ENCODE measurements around the gene MTUS2.

The MTUS2 gene

DNA sequence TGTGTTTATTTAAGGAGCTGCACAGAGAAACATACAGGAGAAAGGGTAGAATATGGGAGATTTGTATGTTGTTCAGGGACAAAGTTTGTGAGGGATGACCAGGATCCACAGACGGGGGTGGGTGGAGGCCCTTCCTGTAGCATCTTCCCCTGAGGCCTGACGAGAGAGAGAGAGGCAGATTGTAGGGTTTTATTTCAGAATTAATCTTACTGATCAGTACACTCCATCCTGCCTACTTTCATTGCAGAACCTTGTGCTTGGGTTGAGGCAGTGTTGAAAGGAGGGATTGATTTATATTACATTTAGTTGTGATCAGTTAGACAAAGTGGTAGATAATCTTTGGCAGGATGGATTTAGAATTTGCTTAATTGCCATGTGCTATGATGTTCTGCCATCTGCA lies 39.6 kb downstream of the MTUS2 start:
- no peak for DNase-seq

DNA sequence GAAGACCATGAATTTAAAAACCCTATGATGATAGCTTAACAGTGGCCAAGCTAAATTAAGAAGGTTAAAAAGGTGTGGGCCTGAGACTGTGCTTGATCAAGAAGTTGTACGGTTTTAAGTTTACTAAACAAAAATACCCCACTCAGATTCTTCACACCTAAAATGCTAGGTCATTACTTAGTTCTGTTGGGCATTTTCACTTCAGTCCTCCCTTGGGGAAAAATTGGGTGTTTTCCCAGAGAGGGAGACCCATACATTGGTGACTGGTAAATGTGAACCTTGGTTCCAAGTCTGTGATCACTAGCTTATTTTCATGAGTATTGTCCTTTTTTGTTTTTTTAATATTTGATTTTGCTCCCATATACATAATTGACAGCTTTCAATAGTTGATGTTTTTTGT lies 44.4 kb downstream of the MTUS2 start:
- DNase-seq, result no peak

DNA sequence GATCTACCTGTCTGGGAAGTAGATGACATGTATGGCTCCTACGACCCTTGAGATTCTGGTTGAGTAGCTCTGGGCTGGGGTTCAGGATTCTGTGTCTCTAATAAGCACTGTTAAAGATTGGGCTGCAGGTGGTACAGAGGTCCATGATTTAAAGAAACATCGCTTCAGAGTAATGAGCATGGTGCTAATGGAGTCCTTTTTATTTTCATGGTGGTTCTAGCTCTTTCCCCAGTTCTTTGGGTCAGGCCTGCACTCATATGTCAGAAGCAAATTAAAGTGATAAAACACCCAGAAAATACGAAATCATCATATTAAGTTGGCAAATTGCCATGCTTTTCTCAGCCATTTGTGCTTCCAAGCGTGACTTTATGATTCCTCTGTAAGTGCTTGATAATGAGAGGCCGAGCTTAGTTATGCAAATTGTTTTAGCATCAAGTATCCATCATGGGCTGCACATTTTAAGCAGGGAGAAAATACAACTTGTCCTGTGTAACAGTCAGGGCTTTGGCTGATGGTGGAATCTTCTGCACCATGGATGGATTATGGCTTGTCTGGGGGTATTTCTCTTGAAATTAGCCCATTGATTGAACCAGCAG lies 45.1 kb downstream of the MTUS2 start:
- DNase-seq, result no peak

DNA sequence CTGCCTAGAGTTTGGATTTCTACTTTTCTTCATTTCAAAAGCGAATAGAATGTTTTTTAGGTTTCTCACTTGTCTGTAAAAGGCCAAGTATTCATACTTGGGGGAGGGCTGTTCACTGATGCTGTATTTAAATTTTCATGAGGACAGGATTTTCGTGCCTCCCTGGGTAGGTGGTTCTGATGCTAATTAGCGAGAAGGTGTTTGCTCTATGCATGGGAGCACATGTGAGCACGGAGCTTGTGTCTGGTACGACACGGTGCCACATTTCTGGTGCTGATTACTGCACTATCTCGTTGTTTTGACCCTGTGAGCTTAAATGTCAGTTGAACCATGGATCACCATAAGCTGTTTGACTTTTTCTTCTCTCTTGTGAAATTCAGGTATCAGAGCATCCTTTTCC lies 45.8 kb downstream of the MTUS2 start:
- DNase-seq, result no peak

DNA sequence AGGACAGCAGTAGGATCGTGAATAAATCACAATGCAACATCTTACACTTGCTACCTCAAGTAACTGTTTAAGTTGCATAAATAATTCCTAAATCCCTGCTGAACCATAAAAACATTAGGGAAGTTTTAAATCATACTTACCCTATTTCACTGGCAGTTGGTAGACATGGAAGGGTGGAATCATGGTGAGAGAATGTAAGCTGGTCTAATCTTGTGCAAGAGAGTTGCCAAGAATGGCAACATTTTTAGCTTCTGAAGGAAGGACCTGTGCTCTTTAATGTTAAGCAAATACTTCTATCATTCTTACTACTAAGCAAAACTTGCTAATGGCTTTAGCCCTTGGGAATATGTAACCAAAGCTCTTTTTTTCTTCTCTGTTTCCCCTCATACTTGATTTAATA lies 46.8 kb downstream of the MTUS2 start:
- no peak for DNase-seq

DNA sequence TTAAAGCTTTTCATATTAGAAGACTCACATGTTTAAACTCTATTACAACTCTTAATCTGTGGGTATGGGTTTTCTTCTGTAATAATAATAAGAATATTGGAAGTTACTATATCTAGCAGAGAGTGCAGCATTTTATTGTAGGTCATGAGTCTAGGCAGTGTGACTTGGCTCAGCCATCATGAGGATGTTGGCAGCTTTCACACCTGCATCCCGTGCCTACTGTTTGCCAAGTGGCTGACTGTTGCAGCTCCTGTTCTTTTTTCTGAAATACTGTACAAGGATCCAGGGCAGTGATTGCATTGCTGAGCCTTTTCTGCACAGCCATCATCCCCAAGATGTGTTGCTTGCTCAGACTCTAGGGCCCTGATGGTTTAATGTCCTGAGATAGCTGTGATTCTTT lies 47.4 kb downstream of the MTUS2 start:
- no peak for DNase-seq

DNA sequence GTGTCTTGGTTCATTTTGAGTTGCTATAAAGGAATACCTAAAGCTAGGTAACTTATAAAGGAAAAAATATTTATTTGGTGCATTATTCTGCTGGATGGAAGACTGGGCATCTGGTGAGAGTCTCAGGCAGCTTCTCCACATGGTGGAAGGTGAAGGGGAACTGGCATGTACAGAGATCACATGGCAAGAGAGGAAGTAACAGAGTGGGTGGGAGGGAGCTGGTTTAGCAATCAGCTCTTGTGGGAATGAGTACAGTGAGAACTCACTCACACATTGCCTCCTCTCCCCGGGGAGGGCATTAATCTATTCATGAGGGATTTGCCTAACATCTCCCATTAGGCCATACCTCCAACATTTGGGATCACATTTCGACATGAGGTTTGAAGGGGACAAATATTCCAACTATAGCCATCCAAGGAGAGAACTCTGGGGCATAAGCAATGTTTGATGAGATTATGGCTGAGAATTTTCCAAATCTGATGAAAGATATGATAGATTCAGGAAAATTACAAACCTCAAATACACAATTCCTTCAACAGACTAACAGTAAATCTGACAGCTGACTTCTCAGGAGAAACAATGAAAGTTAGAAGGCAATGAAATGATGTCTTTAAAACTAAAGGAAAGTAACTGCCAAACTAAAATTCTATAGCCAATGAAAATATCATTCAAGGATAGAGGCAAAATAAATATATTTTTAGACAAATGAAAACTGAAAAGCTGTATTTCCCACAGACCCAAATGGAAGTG lies 52.5 kb downstream of the MTUS2 start:
- no peak for DNase-seq

DNA sequence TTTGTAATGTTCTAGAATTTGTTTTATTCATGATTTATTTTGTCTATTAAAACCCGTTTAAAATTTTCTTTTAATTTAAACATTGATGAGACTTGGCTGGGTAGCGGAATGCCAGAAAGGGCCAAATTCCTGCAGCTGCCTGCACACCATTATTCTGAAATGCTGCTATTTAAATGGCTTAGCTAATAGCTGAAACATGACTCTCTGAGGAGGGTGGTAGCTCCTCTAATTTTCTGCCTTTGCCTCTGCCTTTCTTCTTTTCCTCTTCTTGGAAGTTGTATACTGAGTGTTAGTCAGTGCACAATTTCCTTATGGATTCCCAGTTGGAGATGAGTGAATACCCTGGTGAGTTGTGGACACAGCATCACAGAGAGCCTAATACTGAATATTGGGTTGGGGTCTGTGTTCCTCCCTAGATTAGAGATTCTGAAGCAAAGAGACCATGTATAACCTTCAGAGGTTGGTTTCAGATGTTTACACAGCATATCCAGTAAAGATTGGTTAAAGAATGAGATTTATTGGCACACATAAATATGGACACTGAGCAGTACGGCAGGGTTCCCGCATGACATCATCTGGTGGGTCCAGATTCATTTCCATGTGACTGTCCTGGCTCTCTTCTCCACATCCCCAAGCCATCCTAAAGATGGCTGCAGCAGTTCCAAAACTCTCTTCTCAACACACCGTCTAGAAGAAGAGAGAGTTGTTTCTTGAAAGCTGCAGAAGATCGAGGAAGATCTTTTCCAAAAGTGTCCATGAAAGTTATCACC lies 55.9 kb downstream of the MTUS2 start:
- no peak for DNase-seq

DNA sequence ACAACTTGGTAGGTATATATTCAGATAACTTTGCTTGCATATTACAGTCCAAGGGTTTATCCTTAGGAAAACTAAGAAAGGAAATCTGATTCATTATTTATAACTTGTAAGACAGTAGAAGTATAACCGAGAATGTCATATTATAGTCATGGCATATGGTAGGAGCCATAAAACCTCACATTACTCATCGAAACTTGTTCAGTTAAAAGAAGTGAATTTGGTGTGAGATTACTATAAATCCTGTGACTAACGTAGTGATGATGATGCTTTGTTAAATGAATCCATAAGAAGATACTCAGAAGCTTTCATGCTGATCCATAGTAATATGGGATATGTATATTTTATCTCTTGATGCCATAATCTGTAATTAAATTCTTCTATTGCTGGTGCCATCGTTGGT lies 57.3 kb downstream of the MTUS2 start:
- no peak for DNase-seq

DNA sequence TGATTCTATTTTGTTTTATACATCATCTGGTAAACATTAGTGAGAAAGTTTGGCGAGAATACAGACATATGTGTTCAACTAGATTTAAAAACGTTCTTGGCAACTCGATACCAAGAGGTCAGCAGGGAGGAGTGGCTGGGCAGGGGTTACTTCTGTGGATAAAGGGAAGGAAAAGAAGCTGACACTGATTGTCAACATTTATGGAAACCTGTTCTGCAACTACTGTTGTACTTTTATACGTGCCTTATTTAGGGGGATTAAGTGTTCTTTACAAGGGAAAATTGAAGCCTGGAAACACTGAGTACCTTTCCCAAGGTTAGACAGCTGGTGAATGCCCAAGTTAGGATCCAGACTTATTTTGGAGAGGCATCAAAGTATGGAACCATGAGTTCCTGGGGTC lies 65.0 kb downstream of the MTUS2 start:
- no peak for DNase-seq

DNA sequence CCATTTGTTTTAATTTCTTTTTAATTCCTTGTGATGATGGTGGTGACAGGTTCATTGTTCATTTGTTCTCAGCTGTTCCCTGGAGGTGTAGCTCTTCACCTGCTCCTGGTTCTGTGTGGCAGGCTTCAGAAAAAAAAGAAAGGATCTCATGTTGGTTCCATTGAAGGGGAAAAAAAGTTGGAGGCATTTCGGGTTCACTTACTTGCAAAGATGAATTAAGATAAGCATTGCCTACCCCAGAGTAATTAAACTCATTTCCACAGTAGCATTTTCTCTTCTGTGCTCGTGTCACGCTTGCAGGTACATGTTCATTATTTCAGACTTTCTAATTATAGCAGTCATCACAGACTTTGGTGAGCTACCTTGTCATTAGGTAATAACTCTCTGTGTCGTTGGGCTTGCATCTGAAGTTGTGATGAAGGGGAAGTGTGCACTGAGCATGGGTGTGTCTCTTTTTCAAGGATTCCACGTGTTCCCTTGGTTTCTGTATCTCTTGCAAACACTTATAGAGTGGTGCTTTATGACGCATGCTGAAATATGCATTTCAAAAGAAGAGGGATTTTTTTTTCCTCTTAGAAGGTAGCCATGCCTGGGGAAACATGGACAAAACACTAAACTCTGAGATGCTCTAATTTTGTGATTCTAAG lies 69.1 kb downstream of the MTUS2 start:
- no peak for DNase-seq

DNA sequence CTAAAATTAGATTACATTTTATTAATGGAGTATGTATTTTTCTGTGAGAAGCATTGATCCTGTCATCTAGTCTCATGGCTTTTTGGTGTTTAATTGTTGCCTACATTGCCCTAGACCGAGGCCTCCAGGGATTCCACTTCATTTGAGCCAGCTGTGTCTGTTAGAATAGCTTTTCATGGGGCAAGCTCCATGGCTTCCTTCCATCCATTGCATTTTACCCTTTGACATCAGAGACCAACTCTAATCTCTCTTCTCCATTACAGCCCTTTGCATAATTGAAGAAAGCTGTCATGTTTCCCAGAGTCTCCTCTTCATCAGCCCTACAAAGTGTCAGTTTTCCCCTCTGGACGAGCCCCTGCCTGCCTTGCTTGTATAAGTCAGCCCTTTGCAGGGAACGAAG lies 70.6 kb downstream of the MTUS2 start:
- DNase-seq, result no peak

DNA sequence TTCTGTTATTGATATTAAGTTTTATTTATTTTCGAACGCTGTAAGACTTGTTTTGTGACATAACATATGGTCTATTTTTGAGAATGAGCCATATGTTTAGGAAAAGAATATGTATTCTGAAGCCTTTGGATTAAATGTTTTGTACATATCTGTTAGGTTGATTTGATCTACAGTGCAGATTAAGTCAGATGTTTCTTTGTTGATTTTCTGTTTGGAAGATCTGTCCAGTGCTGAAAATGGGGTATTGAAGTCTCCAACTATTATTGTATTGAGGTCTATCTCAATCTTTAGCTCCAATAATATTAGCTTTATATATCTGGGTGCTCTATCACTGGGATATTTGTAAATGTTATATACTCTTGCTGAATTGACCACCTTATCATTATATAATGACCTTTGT lies 97.9 kb downstream of the MTUS2 start:
- no peak for DNase-seq

DNA sequence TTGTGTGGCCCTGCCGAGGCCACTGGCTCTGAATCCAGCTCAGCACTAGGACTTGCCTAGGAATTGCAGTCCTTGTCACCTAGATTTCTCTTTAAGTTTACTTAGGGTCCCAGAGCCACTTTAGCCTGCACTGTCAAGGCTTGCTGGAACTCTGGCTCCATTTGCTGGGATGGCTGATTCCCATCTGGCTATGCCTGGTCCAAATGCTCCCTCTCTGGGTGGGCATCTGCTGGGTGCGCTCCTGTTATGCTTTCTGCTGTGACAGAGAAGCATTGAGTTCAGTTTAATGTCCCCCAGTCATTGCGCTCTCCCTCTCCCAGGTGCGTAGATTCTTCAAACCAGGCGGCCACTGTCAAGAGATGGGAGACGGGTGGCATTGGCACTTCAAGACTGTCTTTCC lies 102.2 kb downstream of the MTUS2 start:
- no peak for DNase-seq

DNA sequence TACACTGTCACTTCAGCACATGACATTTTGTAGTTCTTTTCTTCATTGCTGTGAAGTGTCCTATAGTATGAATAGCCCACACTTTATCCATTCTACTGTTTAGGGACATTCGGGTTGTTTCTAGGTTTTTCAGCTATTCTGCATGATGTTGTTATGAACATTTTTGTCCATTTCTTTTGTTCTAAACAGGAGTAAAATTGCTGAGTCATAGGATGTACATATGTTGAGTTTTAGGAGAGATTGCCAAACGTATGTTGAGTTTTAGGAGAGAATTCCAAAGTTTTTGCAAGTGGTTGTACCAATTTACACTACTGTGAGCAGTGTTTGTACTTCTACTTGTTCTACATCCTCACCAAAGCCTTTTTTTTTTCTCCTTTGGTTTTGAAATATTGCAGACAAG lies 115.0 kb downstream of the MTUS2 start:
- no peak for DNase-seq

DNA sequence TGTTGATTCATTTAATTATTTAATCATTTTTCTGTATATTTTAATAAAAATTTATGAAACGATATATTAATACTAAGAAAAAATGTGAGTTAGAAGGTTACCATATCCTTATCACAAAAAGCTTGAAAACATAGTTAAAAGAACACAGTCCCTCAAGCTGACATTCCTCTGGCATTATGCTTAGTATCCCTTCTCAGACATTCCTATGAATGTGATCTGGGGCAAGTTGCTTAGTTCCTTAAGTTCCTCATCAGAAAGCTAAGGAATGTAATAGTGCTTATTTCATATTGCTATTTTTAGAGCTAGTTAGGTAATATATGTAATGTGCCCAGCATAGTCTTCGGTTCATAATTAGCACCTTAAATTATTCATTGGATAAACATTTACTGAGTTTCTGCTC lies 122.8 kb downstream of the MTUS2 start:
- no peak for DNase-seq

DNA sequence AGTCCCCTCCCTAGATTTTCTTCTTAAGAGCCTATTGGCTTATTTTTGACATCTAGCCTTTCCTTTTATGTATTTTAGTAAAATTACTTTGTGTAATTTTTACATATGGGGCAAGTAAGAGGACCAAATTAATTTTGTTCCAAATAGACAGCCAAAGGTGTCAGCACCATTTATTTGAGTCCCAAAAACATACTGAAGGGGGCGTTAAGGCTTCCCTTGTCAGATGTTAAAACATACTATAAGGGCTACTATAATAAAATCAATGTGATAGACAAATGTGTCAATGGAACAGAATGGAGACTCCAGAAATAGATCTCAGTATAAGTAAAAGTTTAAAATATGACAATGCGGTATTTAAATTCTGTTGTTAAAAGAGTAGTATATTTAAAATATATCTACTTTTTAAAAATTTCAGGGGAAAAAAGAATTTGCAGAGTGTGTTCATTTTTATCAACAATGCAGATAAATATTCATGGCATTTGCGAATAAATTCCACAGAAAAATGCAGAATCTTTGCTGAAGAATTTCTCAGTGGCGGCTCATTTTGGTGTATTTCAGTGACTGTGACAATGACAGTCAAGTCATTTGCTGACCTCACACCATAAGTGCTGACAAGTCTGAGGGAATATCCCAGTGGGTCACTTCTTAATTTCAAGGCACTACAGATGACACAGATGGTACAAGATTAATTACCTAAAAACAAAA lies 133.7 kb downstream of the MTUS2 start:
- DNase-seq, result peak in 1 of 5 experiments; percentile 5

DNA sequence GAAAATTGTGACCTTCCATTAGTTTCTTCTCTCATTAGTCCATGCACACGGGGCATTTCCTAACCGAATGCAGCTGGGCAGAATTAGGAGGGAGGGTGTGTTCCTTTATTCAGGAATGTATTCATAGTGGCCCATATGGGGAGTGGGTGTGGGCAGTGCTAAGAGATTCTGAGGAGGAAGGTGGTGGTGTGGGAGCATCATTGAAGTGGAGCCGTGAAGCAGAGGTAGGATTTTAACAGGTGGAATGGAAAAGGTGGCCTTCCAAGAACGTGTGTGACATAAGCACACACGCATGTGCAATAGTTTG lies 134.2 kb downstream of the MTUS2 start:
- no peak for DNase-seq

DNA sequence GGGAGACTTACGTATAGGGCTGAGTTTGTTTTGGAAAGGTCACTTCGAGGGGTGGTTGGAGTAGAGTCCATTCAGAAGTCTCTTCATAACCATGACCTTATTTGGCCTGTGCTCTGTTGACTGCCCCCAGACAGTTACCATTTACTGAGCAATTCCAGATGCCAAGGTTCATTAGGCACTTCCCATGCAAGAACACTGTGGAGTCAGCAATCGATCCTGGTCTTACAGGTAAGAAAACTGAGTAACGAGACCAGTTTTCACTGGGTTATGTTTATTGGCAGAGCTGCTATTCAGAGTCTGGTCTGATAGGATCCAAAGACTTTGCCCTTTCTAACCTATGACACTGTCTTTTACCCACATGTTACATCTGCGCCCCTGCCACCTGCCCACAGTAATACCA lies 134.7 kb downstream of the MTUS2 start:
- DNase-seq, result no peak

DNA sequence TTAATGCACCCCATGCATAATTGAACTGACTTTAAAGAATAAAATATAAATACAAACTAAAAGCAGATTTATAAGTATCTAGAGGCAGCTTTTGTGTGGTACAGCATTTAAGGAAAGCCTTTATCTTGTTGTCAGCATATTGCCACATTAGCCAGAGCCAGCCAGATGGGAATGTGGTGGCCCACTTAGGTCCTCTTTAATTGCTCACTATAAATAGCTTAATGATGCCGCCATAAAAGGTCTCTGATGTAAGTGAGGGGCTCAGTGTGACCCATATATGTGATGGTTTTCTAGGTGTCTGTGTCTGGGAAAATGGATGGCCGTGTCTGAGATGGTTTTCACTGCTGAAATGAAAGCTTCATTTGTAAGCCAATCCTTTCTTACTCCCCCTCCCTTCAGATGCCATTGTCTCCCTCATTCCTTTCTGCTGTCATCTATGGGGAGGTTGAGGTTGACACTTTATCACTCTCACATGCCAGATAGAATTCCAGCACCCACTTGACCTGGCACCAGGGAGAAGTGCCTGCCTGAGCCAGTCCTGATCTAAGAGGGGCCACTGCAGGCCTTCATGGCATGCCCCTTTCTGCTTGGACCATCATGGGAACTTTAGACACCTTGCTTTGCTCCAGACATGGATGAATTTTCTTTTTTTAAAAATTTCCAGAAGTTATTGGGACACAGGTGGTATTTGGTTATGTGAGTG lies 135.3 kb downstream of the MTUS2 start:
- no peak for DNase-seq

DNA sequence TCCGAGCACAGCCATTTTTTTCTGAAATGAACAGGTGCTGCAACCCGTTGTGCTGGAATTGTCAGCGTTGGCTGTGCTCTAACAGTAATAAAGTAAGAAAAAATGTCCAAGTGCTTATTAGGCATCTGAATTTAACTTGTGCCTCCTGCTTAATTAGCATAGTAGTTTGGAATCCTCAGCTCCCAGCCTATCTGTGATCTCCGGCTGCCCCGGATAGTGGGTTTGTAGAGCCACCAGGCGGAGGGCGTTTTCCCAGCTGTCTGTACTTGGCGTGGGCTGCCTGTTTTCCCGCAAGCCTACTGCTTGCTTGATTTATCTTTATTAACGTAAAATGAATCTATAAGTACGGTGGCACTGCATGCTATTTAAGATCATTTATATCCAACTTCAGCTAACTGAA lies 137.9 kb downstream of the MTUS2 start:
- DNase-seq, result no peak

DNA sequence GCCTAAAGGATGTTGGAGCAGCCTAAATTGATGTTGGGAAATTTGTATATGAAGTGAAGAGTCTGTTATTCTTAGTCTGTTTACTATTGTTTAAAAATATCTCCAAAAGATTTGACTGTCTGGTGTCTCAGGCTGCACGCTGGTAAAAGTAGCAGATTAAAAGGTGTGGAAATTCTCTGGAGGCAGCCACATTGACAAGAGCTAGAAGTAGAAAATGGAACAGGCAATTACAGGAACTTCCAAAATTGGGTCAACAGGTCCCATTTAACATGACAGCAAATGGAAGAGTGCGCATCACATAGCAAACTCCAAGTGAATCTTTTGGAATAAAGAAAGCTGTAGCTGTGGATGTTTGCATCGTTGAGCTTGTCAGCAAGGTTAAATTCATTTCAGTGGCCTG lies 138.3 kb downstream of the MTUS2 start:
- no peak for DNase-seq

DNA sequence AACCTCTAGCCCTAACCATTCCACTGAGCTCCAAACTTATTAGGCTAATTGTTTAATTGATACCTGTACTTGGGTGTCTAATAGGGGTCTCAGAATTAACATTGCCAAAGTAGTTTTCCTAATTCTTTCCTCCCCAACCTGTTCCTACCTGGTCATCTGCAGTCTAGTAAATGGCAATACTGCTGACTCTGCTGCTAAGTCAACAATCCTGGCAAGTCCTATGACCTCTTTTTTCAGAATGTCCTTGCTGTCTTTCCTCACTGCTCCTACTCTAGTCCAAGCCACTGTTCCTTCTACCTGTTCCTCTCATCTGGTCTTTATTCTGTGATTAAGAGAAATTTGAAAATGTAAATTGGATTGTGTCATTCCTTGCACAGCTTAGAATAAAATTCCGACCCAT lies 143.9 kb downstream of the MTUS2 start:
- no peak for DNase-seq
